GM23338 (cell line): ENCODE data around the gene PPM1H. TPM values are rescaled to one million over a fixed set of nuclear protein-coding genes. Genes with fewer than 3 reads are reported as not detected.

Experiments used
- ATAC-seq: fragments of 200-7000 bp; cut with Tn5 transposase; 3 replicates; pipeline ENCODE4 v1.9.1; 2020
- DNase-seq: peaks from one replicate; pipeline ENCODE4 v3.0.0-alpha.2; 2015; ENCODE audit warnings: low spot score
- H2AFZ ChIP-seq: fragments of 200-600 bp; sonication (generic); 2 replicates; pipeline ENCODE4 v1.8.0; 2016; ENCODE audit warnings: antibody characterized with exemption, mild to moderate bottlenecking, moderate library complexity
- H3F3A ChIP-seq: fragments of 200-600 bp; sonication (generic); replicated peaks from 2 replicates; pipeline ENCODE4 v1.8.0; 2017; ENCODE audit warnings: antibody characterized with exemption, mixed run types, low read depth
- H3K27ac ChIP-seq: fragments of 200-600 bp; sonication (generic); 2 replicates; pipeline ENCODE4 v1.6.1; 2016; ENCODE audit warnings: low read depth
- H3K27me3 ChIP-seq: fragments of 200-600 bp; sonication (generic); 2 replicates; pipeline ENCODE4 v1.8.0; 2016; ENCODE audit warnings: mild to moderate bottlenecking, mixed run types, moderate library complexity; ENCODE audit not compliant: insufficient read depth
- H3K36me3 ChIP-seq: fragments of 200-600 bp; sonication (generic); 2 replicates; pipeline ENCODE4 v1.8.0; 2016; ENCODE audit warnings: mild to moderate bottlenecking; ENCODE audit not compliant: insufficient read depth
- H3K4me1 ChIP-seq: fragments of 200-600 bp; sonication (generic); 2 replicates; pipeline ENCODE4 v1.8.0; 2016; ENCODE audit warnings: mild to moderate bottlenecking, moderate library complexity; ENCODE audit not compliant: insufficient read depth
- H3K4me2 ChIP-seq: fragments of 200-600 bp; sonication (generic); 2 replicates; pipeline ENCODE4 v1.7.1; 2017; ENCODE audit warnings: mixed run types
- H3K4me3 ChIP-seq: fragments of 200-600 bp; sonication (generic); 2 replicates; pipeline ENCODE4 v1.6.1; 2016; ENCODE audit warnings: mixed run types
- H3K79me2 ChIP-seq: fragments of 200-600 bp; sonication (generic); replicated peaks from 2 replicates; pipeline ENCODE4 v1.8.0; 2017; ENCODE audit warnings: mild to moderate bottlenecking; ENCODE audit not compliant: insufficient read depth
- H3K9me2 ChIP-seq: fragments of 200-600 bp; sonication (generic); 2 replicates; pipeline ENCODE4 v1.8.0; 2017; ENCODE audit not compliant: insufficient read depth
- H4K20me1 ChIP-seq: fragments of 200-600 bp; sonication (generic); replicated peaks from 2 replicates; pipeline ENCODE4 v1.8.0; 2017; ENCODE audit warnings: mild to moderate bottlenecking; ENCODE audit not compliant: insufficient read depth
- H3K27ac Mint-ChIP-seq: 2 replicates; pipeline ENCODE4 v1.8.0; 2020; ENCODE audit warnings: inconsistent platforms, mild to moderate bottlenecking, moderate library complexity, mixed read lengths
- H3K27me3 Mint-ChIP-seq: 3 replicates; pipeline ENCODE4 v1.8.0; 2022; ENCODE audit warnings: low read depth, mild to moderate bottlenecking, moderate library complexity, mixed read lengths, inconsistent platforms; ENCODE audit not compliant: insufficient read depth, poor library complexity
- H3K36me3 Mint-ChIP-seq: 3 replicates; pipeline ENCODE4 v1.8.0; 2021; ENCODE audit warnings: low read depth, mild to moderate bottlenecking, inconsistent platforms, moderate library complexity, mixed read lengths
- H3K4me1 Mint-ChIP-seq: 3 replicates; pipeline ENCODE4 v1.8.0; 2020; ENCODE audit warnings: mild to moderate bottlenecking, inconsistent platforms, mixed read lengths
- H3K4me3 Mint-ChIP-seq: 3 replicates; pipeline ENCODE4 v1.8.0; 2021; ENCODE audit warnings: moderate library complexity, mild to moderate bottlenecking, inconsistent platforms, mixed read lengths
- H3K9me3 Mint-ChIP-seq: 3 replicates; pipeline ENCODE4 v1.8.0; 2020; ENCODE audit warnings: moderate library complexity, mild to moderate bottlenecking, inconsistent platforms, mixed read lengths
- CREB1 ChIP-seq: fragments of 250-450 bp; sonication (Bioruptor Pico); IDR thresholded peaks from 2 replicates; pipeline ENCODE4 v1.5.0; 2020; ENCODE audit warnings: low read depth, mild to moderate bottlenecking, moderate library complexity
- EZH2 ChIP-seq: fragments of 200-600 bp; sonication (generic); IDR thresholded peaks from one replicate; pipeline ENCODE4 v1.8.0; 2017; ENCODE audit warnings: antibody characterized with exemption, mild to moderate bottlenecking, low read depth; ENCODE audit not compliant: unreplicated experiment
- EZH2phosphoT487 ChIP-seq: fragments of 200-600 bp; sonication (generic); IDR thresholded peaks from one replicate; pipeline ENCODE4 v1.8.1; 2018; ENCODE audit warnings: antibody characterized with exemption; ENCODE audit not compliant: unreplicated experiment
- JUNB ChIP-seq: IDR thresholded peaks from one replicate; pipeline ENCODE4 v1.6.1; 2016; ENCODE audit warnings: antibody characterized with exemption; ENCODE audit not compliant: unreplicated experiment
- NANOG ChIP-seq: IDR thresholded peaks from 2 replicates; pipeline ENCODE4 v1.6.1; 2016; ENCODE audit warnings: antibody characterized with exemption, borderline replicate concordance
- POLR2AphosphoS5 ChIP-seq: IDR thresholded peaks from 2 replicates; pipeline ENCODE4 v1.6.1; 2016; ENCODE audit warnings: antibody characterized with exemption, low read depth
- STAT1 ChIP-seq: IDR thresholded peaks from one replicate; pipeline ENCODE4 v1.6.1; 2016; ENCODE audit warnings: antibody characterized with exemption; ENCODE audit not compliant: unreplicated experiment
- ZNF114 ChIP-seq: fragments of 250-450 bp; sonication (Bioruptor Pico); IDR thresholded peaks from 2 replicates; pipeline ENCODE4 v1.5.0; 2020; ENCODE audit warnings: mild to moderate bottlenecking, moderate library complexity
- ZNF331 ChIP-seq: fragments of 250-450 bp; sonication (Bioruptor Pico); IDR thresholded peaks from 2 replicates; pipeline ENCODE4 v1.5.0; 2020; ENCODE audit warnings: low read depth, mild to moderate bottlenecking, moderate library complexity
- polyA plus RNA-seq: library from polyadenylated mRNA; unstranded; fragments of >200 nt; fragmentation: Nextera tagmentation; extraction: Ambion mirVana; gene quantifications from 2 replicates; pipeline ENCODE4 v1.2.1, GENCODE V29; 2016
- total RNA-seq: library from RNA; depleted of rRNA; stranded (reverse); fragments of >200 nt; shearing (Covaris generic); gene quantifications from 2 replicates; pipeline ENCODE4 v1.2.3, GENCODE V29; 2014
- TF ChIP-seq, protein P1 (sequence below): IDR thresholded peaks from 2 replicates; pipeline ENCODE4 v1.6.1; 2016; ENCODE audit warnings: antibody characterized with exemption
- TF ChIP-seq, protein P2 (sequence below), 2 experiments: fragments of 200-600 bp in 1 of 2; sonication (generic) in 1 of 2; conservative IDR thresholded peaks; 2 replicates each; pipeline versions ENCODE4 v1.5.1 to v1.6.1; 2016 to 2017; ENCODE audit warnings: antibody characterized with exemption in 2 of 2, low read depth in 2 of 2, mild to moderate bottlenecking in 2 of 2, moderate library complexity in 1 of 2
- TF ChIP-seq, protein P3 (sequence below): fragments of 250-450 bp; sonication (Bioruptor Pico); IDR thresholded peaks from 2 replicates; pipeline ENCODE4 v1.5.0; 2020; ENCODE audit warnings: mild to moderate bottlenecking, moderate library complexity
- TF ChIP-seq, protein P4 (sequence below): IDR thresholded peaks from one replicate; pipeline ENCODE4 v1.6.1; 2018; ENCODE audit warnings: antibody characterized with exemption; ENCODE audit not compliant: unreplicated experiment

PPM1H gene
- total and polyA plus RNA-seq, 2 experiments from 2014 or later = 11.4 to 41.2 TPM

DNA sequence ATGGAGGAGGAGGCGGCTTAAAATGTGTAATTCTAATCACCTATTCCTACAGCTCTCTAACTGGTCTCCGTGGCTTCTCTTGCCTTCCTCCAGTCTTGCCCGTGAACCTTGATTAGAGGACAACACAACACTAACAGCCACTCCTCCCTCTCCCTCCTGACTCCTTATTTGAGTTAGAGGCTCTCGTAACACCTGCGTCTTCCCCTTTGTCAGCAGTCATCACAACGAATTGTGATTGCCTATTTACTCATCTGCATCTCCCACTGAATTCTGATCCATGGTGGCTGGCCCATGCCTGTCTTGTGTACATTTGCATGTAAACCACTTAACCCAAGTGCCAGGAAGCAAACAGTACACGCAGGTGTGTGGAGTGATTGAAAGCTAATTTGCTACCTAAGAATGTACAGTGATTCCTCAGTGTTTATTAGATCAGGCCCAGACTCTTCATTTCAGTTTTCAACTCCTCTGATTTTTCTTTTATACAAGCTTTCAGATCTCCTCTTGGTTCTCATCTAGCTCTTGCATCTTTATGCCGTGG lies 313.8 kb downstream of the PPM1H start:
- no peak overlapping the region for H3K4me3 Mint-ChIP-seq
- no peaks in the 10 kb centered on the region for H3K36me3 ChIP-seq
- TF ChIP-seq JUNB = no peak
- no peak for TF ChIP-seq ZNF114
- TF ChIP-seq, protein P1, sequence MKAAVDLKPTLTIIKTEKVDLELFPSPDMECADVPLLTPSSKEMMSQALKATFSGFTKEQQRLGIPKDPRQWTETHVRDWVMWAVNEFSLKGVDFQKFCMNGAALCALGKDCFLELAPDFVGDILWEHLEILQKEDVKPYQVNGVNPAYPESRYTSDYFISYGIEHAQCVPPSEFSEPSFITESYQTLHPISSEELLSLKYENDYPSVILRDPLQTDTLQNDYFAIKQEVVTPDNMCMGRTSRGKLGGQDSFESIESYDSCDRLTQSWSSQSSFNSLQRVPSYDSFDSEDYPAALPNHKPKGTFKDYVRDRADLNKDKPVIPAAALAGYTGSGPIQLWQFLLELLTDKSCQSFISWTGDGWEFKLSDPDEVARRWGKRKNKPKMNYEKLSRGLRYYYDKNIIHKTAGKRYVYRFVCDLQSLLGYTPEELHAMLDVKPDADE = no peak
- TF ChIP-seq, protein P2, sequence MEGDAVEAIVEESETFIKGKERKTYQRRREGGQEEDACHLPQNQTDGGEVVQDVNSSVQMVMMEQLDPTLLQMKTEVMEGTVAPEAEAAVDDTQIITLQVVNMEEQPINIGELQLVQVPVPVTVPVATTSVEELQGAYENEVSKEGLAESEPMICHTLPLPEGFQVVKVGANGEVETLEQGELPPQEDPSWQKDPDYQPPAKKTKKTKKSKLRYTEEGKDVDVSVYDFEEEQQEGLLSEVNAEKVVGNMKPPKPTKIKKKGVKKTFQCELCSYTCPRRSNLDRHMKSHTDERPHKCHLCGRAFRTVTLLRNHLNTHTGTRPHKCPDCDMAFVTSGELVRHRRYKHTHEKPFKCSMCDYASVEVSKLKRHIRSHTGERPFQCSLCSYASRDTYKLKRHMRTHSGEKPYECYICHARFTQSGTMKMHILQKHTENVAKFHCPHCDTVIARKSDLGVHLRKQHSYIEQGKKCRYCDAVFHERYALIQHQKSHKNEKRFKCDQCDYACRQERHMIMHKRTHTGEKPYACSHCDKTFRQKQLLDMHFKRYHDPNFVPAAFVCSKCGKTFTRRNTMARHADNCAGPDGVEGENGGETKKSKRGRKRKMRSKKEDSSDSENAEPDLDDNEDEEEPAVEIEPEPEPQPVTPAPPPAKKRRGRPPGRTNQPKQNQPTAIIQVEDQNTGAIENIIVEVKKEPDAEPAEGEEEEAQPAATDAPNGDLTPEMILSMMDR (conservative IDR thresholded peaks at IDR 0.05; ENCODE audit: low read depth in 2 of 2) = no peak
- no peak for TF ChIP-seq ZNF331 (CRISPR knock-in tag)
- no peak for TF ChIP-seq EZH2phosphoT487
- TF ChIP-seq POLR2AphosphoS5 = no peak
- TF ChIP-seq, protein P3, sequence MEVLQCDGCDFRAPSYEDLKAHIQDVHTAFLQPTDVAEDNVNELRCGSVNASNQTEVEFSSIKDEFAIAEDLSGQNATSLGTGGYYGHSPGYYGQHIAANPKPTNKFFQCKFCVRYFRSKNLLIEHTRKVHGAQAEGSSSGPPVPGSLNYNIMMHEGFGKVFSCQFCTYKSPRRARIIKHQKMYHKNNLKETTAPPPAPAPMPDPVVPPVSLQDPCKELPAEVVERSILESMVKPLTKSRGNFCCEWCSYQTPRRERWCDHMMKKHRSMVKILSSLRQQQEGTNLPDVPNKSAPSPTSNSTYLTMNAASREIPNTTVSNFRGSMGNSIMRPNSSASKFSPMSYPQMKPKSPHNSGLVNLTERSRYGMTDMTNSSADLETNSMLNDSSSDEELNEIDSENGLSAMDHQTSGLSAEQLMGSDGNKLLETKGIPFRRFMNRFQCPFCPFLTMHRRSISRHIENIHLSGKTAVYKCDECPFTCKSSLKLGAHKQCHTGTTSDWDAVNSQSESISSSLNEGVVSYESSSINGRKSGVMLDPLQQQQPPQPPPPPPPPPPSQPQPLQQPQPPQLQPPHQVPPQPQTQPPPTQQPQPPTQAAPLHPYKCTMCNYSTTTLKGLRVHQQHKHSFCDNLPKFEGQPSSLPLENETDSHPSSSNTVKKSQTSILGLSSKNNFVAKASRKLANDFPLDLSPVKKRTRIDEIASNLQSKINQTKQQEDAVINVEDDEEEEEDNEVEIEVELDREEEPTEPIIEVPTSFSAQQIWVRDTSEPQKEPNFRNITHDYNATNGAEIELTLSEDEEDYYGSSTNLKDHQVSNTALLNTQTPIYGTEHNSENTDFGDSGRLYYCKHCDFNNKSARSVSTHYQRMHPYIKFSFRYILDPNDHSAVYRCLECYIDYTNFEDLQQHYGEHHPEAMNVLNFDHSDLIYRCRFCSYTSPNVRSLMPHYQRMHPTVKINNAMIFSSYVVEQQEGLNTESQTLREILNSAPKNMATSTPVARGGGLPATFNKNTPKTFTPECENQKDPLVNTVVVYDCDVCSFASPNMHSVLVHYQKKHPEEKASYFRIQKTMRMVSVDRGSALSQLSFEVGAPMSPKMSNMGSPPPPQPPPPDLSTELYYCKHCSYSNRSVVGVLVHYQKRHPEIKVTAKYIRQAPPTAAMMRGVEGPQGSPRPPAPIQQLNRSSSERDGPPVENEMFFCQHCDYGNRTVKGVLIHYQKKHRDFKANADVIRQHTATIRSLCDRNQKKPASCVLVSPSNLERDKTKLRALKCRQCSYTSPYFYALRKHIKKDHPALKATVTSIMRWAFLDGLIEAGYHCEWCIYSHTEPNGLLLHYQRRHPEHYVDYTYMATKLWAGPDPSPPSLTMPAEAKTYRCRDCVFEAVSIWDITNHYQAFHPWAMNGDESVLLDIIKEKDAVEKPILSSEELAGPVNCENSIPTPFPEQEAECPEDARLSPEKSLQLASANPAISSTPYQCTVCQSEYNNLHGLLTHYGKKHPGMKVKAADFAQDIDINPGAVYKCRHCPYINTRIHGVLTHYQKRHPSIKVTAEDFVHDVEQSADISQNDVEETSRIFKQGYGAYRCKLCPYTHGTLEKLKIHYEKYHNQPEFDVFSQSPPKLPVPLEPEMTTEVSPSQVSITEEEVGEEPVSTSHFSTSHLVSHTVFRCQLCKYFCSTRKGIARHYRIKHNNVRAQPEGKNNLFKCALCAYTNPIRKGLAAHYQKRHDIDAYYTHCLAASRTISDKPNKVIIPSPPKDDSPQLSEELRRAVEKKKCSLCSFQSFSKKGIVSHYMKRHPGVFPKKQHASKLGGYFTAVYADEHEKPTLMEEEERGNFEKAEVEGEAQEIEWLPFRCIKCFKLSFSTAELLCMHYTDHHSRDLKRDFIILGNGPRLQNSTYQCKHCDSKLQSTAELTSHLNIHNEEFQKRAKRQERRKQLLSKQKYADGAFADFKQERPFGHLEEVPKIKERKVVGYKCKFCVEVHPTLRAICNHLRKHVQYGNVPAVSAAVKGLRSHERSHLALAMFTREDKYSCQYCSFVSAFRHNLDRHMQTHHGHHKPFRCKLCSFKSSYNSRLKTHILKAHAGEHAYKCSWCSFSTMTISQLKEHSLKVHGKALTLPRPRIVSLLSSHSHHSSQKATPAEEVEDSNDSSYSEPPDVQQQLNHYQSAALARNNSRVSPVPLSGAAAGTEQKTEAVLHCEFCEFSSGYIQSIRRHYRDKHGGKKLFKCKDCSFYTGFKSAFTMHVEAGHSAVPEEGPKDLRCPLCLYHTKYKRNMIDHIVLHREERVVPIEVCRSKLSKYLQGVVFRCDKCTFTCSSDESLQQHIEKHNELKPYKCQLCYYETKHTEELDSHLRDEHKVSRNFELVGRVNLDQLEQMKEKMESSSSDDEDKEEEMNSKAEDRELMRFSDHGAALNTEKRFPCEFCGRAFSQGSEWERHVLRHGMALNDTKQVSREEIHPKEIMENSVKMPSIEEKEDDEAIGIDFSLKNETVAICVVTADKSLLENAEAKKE (CRISPR knock-in tag) = no peak
- no peak for TF ChIP-seq STAT1
- no peak for TF ChIP-seq CREB1 (CRISPR knock-in tag)
- TF ChIP-seq NANOG = no peak
- TF ChIP-seq EZH2 = no peak
- TF ChIP-seq, protein P4, sequence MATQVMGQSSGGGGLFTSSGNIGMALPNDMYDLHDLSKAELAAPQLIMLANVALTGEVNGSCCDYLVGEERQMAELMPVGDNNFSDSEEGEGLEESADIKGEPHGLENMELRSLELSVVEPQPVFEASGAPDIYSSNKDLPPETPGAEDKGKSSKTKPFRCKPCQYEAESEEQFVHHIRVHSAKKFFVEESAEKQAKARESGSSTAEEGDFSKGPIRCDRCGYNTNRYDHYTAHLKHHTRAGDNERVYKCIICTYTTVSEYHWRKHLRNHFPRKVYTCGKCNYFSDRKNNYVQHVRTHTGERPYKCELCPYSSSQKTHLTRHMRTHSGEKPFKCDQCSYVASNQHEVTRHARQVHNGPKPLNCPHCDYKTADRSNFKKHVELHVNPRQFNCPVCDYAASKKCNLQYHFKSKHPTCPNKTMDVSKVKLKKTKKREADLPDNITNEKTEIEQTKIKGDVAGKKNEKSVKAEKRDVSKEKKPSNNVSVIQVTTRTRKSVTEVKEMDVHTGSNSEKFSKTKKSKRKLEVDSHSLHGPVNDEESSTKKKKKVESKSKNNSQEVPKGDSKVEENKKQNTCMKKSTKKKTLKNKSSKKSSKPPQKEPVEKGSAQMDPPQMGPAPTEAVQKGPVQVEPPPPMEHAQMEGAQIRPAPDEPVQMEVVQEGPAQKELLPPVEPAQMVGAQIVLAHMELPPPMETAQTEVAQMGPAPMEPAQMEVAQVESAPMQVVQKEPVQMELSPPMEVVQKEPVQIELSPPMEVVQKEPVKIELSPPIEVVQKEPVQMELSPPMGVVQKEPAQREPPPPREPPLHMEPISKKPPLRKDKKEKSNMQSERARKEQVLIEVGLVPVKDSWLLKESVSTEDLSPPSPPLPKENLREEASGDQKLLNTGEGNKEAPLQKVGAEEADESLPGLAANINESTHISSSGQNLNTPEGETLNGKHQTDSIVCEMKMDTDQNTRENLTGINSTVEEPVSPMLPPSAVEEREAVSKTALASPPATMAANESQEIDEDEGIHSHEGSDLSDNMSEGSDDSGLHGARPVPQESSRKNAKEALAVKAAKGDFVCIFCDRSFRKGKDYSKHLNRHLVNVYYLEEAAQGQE = no peak
- DNase-seq (no peak), ATAC-seq (peak; percentile 26; the same call in 2 of the 3 replicates)
- no peaks in the 10 kb centered on the region for H3F3A ChIP-seq
- no peak overlapping the region for H3K27ac Mint-ChIP-seq
- peaks cover 2% of the 10 kb centered on the region for H3K27me3 Mint-ChIP-seq
- no peaks in the 10 kb centered on the region for H3K79me2 ChIP-seq
- no peak overlapping the region for H3K4me3 ChIP-seq
- H3K4me1 Mint-ChIP-seq = peaks cover 36% of the 10 kb centered on the region
- H3K4me1 ChIP-seq = peaks cover 32% of the 10 kb centered on the region
- H3K27ac ChIP-seq = no peak overlapping the region
- no peaks in the 10 kb centered on the region for H3K27me3 ChIP-seq
- no peaks in the 10 kb centered on the region for H3K9me2 ChIP-seq
- H3K4me2 ChIP-seq = no peak overlapping the region; the same call in 1 of the 2 replicates
- no peaks in the 10 kb centered on the region; the same call in 2 of the 3 replicates for H3K9me3 Mint-ChIP-seq
- no peaks in the 10 kb centered on the region for H4K20me1 ChIP-seq
- no peak overlapping the region for H2AFZ ChIP-seq
- H3K36me3 Mint-ChIP-seq = no peaks in the 10 kb centered on the region; the same call in 2 of the 3 replicates
